ENCODE data around the gene IPO11.
"Not testable (repeated sequence)": the region's sequence is repeated elsewhere in the genome, so short reads cannot be mapped to it uniquely, and the experiment has no call there.

The IPO11 gene

DNA sequence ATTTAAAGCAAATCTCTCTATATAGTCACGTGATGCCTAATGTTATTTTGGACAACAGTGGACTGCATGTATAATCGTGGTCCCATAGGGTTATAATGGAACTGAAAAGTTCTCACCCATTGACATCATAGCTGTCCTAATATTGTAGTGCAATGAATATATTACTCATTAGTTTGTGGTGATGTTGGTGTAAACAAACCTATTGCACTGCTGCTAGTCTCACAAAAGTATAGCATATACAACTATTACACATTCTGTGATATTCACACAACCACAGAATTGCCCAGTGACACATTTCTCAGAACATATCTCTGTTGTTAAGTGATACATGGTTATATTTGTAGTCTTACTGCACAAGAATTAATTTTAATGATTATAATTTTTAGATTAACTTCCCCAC is 37.7 kb downstream of the IPO11 start:
- no peak for DNase-seq (ENCODE audit: low spot score)

- DNase-seq (ENCODE audit: low spot score), result peak; percentile 36
These were observed 44.5 kb downstream of the IPO11 start for GRCh38 chr5:62457071-62457470.

DNA sequence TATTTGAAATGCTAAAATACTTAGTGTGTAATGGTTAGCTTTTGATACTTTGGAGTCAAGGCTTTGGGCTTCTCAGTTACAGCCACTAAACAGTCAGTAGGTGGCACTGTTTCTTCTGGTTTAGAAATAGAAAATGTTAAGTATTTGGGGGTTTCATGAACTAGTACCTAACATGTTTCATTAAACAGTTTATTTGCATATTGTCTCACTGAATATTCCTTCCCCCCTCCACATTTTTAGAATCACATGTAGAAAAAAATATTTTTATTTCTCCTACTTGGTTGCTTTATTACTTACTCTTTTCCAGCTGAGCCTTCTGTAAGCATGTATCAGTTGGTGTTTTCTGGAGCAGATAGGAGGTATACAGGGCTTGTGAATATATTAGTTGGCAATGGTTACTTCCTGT is 48.0 kb downstream of the IPO11 start:
- DNase-seq (ENCODE audit: low spot score), result peak; percentile 35

DNA sequence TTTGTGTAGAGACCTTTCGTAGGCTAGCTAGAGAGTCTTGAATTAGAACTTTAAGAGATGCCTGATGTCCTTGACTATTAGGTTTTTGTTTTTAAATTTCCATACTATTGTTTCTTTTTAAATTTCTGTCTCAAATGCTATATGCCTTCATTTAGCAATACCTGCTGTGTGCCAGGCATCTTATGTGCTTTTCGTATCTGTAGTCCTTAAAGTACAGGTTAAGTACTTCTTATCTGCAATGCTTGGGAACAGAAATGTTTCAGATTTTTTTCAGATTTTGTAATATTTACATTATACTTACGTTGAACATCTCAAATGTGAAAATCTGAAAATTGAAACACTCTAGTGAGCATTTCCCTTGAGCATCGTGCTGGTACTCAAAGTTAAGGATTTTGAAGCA is 49.0 kb downstream of the IPO11 start:
- no peak for DNase-seq (ENCODE audit: low spot score)

- DNase-seq (ENCODE audit: low spot score), result peak; percentile 7
These were observed 53.7 kb downstream of the IPO11 start for GRCh38 chr5:62465985-62466925.

- no peak for DNase-seq (ENCODE audit: low spot score)
These were observed 60.6 kb downstream of the IPO11 start for GRCh38 chr5:62473209-62473608.

DNA sequence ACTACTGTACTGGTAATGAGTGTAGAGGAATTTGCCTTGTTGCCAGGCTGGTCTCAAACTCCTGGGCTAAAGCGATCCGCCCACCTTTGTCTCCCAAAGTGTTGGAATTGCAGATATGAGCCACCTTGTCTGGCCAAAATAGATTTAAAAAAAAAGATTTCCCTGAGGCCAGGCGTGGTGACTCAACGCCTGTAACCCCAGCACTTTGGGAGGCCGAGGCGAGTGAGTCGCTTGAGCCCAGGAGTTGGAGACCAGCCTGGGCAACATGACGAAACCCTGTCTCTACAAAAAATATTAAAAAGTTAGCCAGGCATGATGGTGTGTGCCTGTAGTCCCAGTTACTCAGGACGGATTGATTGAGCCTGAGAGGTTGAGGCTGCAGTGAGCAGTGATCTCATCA is 62.5 kb downstream of the IPO11 start:
- DNase-seq (ENCODE audit: low spot score), result peak; percentile 31

GRCh38 chr5:62477801-62478200 is 65.2 kb downstream of the IPO11 start:
- DNase-seq (ENCODE audit: low spot score), result peak; percentile 20

GRCh38 chr5:62483556-62483955 is 71.0 kb downstream of the IPO11 start:
- no peak for DNase-seq (ENCODE audit: low spot score)

DNA sequence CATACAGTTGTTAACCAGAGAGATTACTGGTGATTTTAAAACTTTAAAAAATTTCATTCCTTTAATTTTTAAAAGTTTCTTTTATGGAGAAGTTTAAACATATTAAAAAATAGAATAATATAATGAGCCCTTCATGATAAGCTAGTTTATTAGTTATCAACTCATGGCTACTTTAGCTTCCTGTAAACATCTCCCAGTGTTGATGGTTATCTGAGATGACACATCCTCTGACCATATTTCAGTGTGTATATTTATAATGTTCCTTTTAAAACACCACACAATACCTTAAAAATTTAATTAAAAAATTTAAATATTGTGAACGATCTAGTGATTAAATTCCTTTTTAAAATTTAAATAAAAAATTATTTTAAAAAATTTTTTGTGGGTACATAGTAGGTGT is 74.1 kb downstream of the IPO11 start:
- DNase-seq (ENCODE audit: low spot score), result no peak

DNA sequence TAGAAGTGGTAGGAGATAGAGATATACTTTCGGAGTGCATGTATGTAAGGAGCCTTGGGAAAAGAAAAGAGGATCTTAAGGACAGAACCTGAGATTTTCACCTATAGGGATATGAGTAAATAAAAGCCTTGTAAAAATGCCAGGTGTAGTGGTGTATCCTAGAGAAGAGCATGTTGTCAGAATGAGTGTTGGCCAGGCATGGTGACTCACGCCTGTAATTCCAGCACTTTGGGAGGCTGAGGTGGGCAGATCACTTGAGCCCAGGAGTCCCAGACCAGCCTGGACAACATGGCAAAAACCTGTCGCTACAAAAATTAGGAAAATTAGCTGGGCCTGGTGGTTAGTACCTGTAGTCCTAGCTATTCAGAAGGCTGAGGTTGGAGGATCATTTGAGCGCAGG is 76.0 kb downstream of the IPO11 start:
- no peak for DNase-seq (ENCODE audit: low spot score)

- no peak for DNase-seq (ENCODE audit: low spot score)
These were observed 76.9 kb downstream of the IPO11 start for GRCh38 chr5:62489471-62489870.

DNA sequence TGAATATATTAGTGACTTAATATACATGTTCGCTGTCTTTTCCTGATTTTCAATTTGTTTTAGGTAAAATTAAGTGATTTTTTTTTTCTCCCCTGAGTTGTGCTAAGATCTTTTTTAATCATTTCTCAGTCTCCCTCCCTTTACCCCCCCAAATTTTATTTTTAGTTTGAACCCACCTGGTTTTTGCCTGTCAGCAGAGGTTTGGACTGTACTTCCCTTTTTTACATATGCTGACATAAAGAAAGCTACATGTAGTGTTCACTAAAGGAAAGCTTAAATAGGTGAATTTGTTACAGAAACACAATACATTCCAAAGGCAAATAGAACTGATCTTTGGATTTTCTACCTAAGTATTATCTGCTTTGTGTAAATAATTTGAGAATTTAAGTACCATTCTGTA is 82.2 kb downstream of the IPO11 start:
- no peak for DNase-seq (ENCODE audit: low spot score)

DNA sequence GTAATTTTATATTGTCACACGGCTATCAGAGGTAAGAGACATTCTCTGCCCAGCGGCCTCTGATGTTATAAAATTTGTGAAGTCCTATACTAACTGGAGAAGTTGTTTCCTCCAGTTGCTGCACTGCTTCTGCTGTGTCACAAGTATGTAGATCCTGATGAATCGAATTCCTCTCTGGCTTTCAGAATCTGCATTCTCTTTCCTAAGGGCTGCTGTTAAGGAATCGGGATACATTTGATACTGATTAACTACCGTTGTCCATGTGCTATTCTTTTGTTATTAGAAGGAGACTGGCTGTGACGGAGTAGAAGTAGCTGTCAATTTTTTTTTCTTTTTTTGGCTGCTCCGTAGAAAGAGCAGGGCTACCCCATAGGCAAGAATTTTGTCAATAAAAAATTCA is 84.3 kb downstream of the IPO11 start:
- DNase-seq (ENCODE audit: low spot score), result no peak

- DNase-seq (ENCODE audit: low spot score), result no peak
These were observed 86.4 kb downstream of the IPO11 start for GRCh38 chr5:62498961-62499360.

DNA sequence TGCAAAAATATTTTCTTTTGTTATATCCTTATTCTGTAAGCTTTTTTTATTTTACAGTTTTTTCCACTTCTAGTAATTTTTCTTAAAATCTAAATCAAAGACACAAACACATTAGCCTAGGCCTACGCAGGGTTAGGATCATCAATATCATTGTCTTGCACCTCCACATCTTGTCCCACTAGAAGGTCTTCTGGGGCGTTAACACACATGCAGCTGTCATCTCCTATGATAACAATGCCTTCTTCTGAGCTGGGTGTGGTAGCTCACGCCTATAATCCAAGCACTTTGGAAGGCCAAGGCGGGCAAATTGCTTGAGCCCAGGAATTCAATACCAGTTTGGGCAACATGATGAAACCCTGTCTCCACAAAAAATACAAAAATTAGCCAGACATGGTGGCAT is 87.2 kb downstream of the IPO11 start:
- no peak for DNase-seq (ENCODE audit: low spot score)

DNA sequence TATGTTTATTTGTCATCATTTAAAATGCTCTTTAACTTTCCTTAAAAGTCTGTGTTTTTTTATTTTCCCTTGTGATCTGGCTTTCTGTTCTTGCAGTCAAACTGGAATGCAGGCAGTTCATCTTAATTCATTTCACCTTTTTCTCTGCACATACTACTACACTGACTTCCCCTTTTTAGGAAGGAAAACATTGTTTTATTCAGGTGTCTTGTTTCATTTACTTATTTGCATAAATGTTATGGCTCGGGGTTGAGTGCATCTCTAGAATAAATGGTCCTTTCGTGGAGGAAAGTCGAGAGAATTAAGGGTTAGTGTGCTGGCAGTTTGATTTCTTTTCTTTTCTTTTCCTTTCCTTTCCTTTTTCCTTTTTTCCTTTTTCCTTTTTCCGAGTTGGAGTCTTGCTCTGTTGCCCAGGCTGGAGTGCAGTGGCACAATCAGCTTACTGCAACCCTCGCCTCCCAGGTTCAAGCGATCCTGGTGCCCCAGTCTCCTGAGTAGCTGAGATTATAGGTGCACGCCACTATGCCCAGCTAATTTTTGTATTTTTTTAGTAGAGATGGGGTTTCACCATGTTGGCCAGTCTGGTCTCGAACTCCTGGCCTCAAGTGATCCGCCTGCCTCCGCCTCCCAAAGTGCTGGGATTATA is 90.0 kb downstream of the IPO11 start:
- DNase-seq (ENCODE audit: low spot score), result no peak

- no peak for DNase-seq (ENCODE audit: low spot score)
These were observed 91.6 kb downstream of the IPO11 start for GRCh38 chr5:62504129-62504528.

DNA sequence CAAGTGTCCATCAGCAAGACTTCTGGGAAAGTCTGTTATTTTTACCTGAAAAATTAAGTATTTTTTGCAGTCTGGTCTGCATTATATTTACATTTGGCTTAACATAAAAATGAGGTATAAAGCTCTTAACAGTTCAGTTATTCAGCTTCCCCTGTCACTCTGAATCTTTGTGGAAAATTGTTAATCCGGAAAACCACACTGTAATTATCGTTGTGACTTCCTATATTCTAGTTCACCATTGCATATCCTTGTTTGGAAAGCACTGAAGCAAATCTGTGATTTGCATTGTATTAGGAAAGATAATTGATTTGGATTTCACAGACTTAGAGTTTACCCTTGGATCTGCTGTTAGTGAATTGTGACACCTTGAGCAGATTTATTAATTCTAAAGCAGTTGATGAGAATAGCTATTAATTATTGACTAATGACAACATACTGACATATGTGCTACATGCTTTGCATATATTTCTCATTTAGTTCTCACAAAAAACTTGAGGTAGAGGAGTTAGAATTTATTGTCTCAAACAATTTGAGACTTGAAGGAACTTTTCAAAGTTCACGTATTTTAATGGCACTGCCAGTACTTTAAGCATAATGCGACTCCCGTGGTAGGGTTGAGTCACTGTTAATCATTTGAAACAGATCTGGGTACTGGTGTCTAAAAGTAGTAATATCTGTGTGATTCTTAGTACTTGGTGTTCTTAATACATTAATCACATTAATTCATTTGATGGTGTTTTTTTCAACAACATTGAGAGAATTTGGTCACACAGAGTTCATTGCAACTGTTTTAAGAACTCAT is 94.3 kb downstream of the IPO11 start:
- DNase-seq (ENCODE audit: low spot score), result no peak

GRCh38 chr5:62508760-62509159 is 96.2 kb downstream of the IPO11 start:
- DNase-seq (ENCODE audit: low spot score), result not testable (repeated sequence)

DNA sequence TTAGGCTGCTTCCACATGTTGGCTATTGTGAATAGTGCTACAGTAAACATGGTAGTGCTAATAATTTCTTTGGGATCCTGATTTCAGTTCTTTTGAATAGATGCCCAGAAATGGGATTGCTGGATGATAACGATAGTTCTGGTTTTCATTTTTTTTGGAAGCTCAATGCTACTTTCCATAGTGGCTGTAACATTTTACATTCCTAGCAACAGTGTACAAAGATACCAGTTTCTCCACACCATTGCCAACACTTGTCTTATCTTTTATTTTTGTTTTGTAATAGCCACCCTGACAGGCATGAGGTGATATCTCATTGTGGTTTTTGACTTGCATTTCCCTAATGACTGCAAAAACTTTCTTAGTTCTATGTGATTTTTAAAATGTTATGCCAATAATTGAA is 97.2 kb downstream of the IPO11 start:
- DNase-seq (ENCODE audit: low spot score), result no peak

- DNase-seq (ENCODE audit: low spot score), result not testable (repeated sequence)
These were observed 100.5 kb downstream of the IPO11 start for GRCh38 chr5:62513085-62513484.
